ENCODE results near the gene RPL5.

Gene RPL5

GRCh38 chr1:92858564-92859399 lies 26.9 kb downstream of the RPL5 start:
- DNase-seq, result peak; percentile 45

- no peak for DNase-seq
Observed at GRCh38 chr1:92859400-92860039, 27.7 kb downstream of the RPL5 start.

GRCh38 chr1:92862605-92863004 lies 30.8 kb downstream of the RPL5 start:
- DNase-seq, result no peak

- DNase-seq, result no peak
Observed at GRCh38 chr1:92864131-92864530, 32.3 kb downstream of the RPL5 start.

DNA sequence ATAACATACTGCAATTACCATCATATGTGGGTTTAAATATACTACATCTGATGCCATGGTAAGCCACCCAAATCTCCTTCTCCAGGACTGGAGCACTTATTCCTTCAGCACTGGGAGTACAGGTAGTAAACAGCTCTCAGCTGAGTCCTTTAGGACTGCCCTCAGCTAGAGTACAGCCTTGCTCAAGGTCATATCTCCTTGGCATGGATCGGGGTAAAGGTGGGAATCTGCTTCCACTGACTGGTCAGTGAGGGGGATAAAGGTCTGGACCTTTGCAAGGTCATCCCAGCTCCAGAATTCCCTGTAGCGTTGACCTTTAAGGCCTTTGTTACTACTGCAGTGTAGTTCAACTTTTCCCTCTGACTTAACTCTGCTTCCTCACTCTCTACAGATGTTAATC lies 38.8 kb downstream of the RPL5 start:
- DNase-seq, result no peak

GRCh38 chr1:92872719-92873118 lies 40.9 kb downstream of the RPL5 start:
- no peak for DNase-seq

DNA sequence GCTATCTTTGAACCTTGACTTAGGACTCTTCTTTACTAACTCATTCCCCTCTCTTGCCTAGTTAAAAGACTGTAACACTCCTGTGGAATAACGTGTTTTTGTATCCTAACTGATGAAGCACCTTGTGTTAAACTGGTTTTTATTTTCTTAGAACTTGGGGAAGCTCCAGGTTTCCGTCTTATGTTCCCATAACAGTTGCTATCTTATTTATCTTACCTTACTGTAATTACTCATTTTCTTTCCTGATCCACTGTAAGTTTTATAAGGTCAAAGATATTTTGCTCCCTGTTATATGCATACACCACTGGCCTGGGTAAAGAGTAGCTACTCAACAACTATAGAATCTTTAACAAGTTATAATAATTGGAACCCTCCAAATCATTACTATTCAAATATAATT lies 43.1 kb downstream of the RPL5 start:
- no peak for DNase-seq

GRCh38 chr1:92876351-92876750 lies 44.5 kb downstream of the RPL5 start:
- no peak for DNase-seq

DNA sequence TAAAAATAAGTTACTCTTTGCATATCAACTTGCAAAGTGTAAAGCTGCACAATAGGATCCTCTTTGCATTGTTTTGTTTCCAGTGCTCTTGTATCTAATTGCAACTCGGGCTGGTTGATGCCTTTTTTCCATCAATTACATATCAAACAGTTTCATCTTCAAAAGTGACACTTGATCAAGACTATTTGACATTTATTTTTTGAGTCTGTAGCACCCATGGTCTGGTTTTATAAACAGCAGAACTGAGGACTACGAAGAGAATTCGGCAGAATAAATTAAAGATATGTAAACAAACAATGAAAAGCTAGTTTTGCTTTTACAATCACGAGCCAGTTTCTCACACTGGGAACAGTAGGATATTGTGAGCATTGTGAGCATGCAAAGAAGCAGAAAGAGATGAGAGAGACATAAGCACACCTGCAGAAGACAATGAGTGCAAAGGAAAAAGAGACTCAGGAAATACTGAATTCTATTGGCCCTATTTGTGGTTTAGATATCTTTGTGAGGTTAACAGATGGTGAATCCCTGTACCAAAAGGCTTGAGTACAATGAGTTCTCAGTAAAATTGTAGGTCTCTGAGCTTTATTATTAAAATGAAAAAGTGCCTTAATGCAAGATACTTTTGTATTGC lies 45.4 kb downstream of the RPL5 start:
- no peak for DNase-seq

DNA sequence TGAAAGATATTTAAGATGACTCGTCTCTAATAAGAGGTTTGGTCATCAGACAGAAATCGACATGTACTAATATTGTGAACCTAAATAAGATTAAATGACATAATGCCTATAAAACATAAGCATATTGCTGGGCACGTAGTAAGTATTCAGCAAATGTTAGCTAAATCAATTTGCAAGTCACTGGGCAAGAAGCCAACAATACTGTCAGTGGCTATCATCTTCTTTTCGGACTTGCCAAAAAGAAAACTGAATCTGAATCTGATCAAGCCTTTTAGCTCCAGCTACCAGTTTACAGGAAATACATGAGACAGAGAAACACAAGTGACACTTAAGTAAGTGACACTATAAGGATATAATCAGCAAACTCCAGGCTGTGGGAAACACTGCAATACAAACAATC lies 46.0 kb downstream of the RPL5 start:
- no peak for DNase-seq

DNA sequence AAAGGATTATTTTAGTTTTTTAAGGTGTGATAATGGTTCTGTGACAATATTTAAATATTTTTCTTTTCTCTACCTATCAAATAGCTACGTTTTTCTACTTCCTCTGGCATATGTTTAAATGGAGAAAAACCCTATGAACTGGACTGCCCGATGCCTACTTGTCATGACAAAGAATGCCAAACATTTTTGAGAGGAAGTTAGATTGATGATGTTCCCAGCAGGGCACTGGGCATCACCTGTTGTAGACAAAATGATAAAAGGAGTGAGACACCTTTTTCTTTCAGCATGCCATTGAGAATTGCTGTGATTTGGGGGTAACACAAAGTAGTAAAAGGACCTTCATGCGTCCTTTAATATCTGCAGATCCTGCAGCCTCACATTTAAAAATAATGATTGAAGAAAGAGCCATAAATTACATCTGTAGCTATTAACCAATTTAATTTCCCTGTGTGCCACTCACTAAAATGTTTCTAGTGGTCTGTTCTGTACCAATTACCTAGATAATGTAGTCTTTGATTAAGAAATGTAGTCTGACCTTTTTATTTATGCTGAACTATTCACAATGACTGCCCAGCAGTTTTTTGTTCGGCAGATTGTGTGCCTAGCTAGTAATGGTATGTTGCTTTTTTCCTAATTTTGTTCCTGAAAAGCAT lies 47.6 kb downstream of the RPL5 start:
- no peak for DNase-seq

DNA sequence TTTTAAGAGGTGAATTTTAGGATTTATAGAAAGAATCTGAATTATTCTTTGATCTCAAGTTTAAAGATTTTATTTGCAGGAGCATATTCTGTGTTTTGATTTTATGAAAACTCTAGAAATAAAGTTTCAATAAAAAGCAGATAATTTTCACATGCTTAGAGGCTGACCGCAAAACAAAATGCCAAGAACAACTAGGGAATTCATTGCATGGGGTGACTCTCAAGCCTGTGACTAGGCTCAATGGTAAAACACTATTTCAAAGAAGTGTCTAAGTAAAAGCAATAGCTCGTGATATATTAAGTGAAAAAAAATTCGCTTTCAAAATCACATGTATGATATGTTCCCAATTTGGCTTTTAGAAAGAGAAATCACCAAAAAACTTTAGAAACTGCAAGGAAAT lies 49.6 kb downstream of the RPL5 start:
- no peak for DNase-seq

- DNase-seq, result no peak
Observed at GRCh38 chr1:92882819-92883218, 51.0 kb downstream of the RPL5 start.

DNA sequence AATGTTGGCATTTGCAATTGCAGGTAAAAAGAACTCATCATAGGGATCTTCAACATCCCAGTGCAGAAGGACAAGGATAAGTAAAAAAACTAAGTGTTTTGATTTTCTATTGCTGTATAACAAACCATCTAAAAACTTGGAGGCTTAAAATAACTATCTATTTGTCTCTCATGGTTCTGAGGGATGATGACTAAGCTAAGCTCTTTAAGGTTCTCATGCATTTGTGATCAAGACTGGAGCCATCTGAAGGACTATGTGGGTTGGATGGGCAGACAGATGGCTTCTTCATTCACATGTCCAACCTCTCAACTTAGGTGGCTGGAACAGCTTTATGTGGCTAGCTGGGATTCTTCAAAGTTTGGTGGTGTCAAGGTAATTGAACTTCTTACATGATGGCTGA lies 51.5 kb downstream of the RPL5 start:
- no peak for DNase-seq

- no peak for DNase-seq
Observed at GRCh38 chr1:92884195-92884594, 52.4 kb downstream of the RPL5 start.

DNA sequence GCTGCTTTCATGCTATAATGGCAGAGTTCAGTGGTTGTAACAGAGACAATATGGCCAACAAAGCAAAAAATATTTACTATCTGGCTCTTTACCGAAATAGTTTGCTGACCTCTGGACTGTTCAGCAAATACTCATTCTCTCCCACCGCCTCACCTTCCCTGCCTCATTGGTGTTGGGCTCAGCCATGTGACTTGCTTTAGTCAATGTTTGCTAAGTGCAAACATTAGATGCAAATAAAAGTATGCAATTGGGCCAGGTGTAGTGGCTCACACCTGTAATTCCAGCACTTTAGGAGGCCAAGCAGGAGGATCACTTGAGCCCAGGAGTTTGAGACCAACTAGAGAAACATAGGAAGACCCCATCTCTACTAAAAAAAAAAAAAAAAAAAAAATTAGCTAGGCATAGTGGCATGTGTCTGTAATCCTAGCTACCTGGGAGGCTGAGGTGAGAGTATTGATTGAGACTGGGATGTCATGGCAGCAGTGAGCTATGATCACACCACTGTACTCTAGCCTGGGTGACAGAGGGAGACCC lies 55.1 kb downstream of the RPL5 start:
- DNase-seq, result no peak

GRCh38 chr1:92887465-92887864 lies 55.6 kb downstream of the RPL5 start:
- no peak for DNase-seq
